NCI-H82 (cell line): ENCODE measurements around the gene FASTKD2.

Source experiments
- DNase-seq: peaks from one replicate; lab custom pipeline; 2025; lab: John Stamatoyannopoulos, UW

The FASTKD2 gene

DNA sequence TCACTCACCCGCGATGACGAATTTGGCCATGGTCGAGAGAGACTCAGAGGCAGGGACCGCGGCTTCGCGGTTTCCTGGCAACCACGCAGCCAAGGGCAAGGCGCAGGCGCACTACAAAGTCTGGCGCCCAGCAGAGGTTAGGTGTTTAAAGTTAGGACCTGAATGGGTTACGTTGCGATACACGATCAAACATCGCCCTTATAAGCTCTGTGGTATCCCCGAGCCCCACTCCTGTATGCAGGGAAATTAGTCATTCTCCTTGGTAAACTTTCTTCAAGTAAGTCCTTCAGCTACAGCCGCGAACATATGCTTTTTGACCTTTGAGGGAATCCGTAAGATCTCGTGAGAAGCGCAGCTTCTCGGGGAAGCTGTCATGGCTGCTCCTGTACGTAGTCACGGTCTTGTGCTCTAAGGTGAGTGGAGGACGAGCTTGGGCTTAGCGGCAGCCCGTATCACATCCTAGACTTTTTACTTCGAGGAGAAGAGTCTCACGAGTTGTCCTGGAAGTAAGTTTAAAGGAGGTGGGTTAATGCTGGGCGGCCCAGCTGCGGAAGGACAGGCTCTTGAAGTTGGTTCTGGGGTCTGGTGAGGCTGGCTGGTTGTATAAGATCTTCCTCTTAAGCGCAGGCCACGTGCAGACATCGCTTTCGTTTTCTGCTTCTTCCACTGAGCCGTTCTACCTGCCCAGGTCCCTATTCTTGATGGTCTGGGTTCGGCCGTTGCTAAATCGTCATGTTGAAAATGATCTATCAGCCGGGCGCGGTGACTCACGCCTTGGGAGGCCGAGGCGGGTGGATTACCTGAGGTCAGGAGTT lies at the start of gene FASTKD2, which contains the start of gene MDH1B:
Gene FASTKD2 (plus strand): TSS at position 365 of the 815 bp plus-strand sequence. CDS start 1,088 bp downstream, outside the sequence.
Gene MDH1B (minus strand): TSS at position 87 of the 815 bp plus-strand sequence. CDS start 57 bp downstream, at position 30.
- peak; percentile 93 for DNase-seq

GRCh38 chr2:206716623-206717022 lies 48.8 kb upstream of the FASTKD2 start:
- peak; percentile 27 for DNase-seq

- DNase-seq, result no peak
Observed at GRCh38 chr2:206718296-206718695, 47.1 kb upstream of the FASTKD2 start, which contains the start of gene DYTN. TSS of gene DYTN (minus strand) at chr2:206718396. CDS start at chr2:206718279, 117 bp downstream.

DNA sequence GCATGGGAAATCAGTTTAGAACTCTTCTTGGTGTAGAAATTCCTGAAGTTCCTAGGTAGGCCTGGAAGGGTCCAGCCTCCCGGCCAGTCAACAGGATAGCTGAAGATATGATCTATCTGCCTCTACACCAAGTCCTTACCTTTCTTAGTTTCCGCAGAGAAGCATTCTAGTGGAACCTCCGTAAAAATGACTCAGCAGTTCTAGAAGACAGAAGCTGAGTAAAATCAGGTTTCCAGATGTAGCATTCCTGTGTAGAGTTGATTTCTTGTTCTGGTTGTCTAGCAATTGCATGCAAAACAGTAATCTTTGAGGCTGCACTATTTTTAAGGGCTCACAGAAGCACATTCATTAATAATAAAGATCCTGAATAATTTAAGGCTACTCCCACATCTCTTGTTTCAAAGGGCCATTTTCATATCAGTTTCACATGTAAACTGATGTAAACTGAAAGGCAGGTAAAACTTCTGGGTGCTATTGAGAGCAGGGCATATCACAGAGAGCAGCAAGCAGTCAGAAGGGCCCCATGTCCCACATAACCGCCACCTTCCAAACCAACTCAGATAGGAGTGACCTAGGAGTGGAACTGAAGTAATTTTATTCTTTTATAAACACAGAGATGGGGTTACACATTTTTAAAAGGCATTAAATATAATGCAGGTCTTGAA lies 44.0 kb upstream of the FASTKD2 start:
- no peak for DNase-seq

DNA sequence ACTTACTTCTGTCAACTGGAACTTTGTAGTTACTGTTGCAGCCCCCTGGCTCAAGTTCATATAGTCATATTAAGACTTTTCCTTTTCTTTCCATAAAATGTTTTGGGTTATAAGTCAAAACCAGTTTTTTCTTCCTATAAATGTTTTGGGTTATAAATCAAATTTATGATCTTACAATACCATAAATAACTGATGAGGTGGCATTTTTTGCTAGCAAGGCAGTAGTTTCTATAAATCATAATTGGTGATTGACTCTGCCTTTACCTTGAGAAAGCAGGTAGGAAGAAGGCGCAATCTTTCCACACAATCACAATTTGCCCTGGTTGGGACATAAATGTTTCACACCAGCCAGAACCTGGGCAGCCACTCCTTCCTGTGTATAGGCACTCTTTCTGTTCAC lies 42.1 kb upstream of the FASTKD2 start:
- DNase-seq, result no peak

DNA sequence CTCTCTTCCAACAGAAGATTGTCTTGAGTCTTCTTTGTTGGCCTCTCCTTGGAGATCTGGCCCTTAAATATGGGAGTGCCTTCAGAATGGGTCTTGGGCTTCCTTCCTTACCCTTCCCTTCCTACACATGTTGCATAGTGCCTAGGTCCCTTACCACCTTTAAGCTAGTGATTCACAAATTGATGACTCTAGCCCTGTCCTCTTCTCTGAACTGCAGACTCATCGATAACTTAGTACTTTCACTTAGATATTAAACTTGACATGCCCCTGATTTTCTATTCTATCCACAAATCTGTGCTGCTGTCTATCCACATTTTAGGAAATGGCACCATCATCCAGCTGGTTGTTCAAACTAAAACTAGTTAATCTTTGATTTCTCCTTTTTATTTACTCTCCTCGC lies 38.1 kb upstream of the FASTKD2 start:
- no peak for DNase-seq

DNA sequence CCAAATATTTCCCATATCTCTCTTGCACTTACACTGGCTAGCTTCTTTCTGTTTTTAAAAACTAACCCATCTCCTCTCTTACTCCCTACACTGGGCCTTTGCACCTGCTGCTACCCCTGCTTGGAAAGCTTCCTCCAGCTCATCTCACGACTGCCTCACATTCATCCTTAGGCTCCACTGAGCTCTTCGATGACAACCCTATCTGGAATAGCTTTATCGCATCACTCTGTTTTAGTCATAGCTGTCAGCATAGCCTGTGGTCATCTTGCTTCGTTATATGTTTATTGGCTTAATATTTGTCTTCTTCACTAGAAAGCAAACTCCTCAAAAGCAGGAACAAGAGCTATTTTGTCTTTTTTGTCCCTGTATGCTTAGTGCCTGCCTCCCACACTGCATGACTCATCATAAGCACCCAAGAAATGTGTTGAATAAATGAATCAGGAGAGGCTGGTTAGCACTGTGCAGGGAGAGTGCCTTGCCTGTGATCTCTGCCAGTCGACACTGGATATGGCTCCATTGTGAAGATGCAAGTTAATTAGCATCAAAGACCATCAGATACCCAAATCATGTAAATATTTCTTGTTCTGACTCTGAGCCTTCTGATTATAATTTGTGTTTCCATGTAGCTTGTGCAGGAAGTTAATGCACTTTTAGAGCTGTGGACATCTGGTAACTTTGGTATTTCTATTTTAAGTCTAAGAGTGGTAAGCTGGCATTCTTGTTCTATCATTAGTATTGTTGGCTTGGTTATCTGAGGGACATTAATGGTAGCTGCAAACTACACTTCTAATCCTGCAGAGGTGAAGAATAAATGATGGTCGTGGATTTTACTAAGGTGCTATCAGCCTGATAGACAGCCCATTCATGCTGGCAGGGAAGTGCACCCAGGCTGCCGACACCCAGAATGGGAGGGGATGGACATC lies 36.9 kb upstream of the FASTKD2 start:
- no peak for DNase-seq

DNA sequence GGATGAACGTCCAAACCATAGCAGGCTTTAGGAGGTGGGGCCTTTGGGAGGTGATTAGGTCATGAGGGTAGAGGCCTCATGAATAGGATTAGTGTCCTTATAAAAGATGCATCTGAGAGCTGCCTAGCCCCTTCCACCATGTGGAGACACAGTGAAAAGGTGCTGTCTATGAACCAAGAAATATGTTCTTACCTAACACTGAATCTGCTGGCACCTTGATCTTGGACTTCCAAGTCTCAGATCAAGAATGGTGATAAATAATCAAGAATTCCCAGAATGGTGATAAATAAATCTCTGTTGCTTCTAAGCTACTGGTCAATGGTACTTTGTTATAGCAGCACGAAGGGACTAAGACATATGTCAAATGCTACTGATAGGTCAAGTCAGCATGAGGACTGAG lies 32.1 kb upstream of the FASTKD2 start:
- DNase-seq, result no peak

DNA sequence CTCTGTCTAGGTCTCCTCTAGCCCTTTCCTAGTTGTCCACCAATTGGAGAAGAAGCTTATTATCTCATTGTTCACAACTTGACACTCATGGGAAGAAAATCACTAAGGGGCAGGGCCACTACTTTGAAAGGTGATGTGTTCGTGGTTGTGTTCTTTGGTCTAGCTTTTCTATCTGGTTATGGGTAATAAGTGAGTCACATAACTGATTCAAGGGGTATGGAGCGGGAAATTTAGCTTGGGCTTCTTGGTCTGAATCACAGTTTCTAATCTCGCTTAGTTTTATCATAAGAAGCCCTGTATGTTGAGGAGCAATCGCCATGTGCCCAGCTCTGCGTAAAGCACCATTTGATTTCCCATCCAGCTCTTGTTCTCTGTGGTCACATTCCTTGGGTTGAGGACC lies 28.5 kb upstream of the FASTKD2 start:
- no peak for DNase-seq

DNA sequence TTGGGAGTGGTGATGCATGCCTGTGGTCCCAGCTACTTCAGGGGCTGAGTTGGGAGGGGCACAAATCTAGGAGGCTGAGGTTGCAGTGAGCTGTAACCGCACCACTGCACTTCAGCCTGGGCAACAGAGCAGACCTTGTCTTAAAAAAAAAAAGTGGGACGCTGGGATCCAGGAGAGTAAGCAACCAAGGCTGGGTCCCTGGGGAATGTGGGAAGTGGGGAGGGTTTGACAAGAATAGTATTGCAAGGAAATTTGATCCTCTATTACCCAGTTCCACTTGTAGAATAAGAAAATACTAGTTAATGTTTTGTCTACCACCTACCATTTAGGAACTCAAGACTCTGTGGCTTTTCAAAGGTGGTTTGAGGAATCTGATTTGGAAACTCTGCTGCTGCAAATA lies 26.1 kb upstream of the FASTKD2 start:
- DNase-seq, result peak; percentile 5

GRCh38 chr2:206740800-206741199 lies 24.6 kb upstream of the FASTKD2 start:
- no peak for DNase-seq

DNA sequence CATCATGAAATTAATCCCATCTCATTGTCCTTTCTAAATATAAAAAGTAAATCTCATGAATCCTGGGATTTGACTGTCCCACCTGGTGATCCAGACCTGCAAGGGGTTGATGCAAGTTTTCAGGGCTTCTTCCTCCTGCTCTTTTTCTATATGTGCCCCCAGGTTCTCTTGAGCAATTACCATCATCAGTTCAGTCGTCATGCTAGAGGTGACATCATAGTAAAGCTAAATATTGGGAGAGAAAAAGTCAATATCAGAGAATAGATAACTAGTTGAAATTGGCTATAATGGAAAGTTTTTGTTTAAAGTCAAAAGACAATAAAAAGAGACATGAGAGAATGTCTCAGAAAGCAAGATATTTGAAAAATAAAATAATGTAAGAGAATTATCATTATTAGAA lies 8.6 kb upstream of the FASTKD2 start:
- no peak for DNase-seq

DNA sequence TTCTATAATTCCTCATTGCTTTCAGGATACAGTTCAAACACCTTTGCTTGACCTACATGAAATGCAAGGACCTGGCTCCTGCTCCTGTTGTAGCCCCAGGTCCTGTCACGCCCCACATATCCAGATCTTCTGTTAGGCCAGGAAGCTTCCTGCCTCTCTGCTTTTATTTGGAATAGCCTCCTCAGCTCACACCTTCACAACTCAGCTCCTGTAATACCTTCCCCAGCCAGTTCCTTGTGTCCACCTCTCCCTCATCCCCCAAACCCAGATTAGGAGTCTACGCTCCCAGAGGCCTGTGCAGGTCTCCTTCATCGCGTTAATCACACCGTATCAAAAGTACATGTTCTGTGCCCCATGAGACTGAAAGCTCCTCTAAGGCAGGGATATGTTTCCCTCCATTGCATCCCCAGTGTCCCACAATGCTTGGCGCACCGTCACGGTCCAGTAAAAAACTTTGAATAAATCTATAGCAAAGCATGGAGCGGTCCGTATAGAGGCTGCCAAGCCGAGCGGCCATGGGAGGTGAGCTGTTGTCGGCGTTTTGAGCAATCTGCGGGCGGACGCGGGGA lies 649 bp upstream of the FASTKD2 start:
- peak; percentile 59 for DNase-seq

- no peak for DNase-seq
Observed at GRCh38 chr2:206766057-206766930, 888 bp downstream of the FASTKD2 start.

GRCh38 chr2:206774871-206775270 lies 9.5 kb downstream of the FASTKD2 start:
- no peak for DNase-seq

DNA sequence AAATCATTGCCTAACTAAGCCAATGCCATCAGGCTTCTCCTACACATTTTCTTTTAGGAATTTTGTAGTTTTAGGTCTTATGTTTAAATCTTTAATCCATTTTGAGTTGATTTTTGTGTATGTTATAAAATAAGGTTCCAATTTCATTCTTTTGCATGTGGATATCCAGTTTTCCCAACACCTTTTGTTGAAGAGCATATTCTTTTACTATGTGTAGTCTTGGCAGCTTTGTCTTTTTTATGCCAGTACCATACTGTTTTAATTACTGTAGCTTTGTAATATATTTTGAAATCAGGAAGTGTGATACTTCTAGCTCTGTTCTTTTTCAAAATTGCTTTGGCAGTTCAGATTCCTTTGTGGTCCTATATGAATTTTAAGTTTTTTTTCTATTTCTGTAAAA lies 11.0 kb downstream of the FASTKD2 start:
- no peak for DNase-seq

DNA sequence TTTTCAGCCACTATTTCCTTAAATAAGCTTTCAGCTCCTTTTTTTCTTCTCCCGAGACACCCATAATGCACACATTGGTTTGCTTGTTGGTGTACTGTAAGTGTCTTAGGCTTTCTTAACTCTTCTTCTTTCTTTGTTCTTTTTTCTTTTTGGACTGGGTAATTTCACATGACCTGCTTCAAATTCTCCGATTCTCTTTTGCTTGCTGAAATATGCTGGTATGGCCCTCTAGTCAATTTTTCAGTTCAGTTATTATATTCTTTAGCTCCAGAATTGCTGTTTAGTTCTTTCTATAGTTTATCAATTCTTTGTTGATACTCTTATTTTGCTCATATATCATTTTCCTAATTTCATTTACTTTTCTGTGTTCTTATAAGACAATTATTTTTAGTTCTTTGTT lies 15.3 kb downstream of the FASTKD2 start:
- no peak for DNase-seq

- peak; percentile 52 for DNase-seq
Observed at GRCh38 chr2:206783718-206784117, 18.3 kb downstream of the FASTKD2 start.

DNA sequence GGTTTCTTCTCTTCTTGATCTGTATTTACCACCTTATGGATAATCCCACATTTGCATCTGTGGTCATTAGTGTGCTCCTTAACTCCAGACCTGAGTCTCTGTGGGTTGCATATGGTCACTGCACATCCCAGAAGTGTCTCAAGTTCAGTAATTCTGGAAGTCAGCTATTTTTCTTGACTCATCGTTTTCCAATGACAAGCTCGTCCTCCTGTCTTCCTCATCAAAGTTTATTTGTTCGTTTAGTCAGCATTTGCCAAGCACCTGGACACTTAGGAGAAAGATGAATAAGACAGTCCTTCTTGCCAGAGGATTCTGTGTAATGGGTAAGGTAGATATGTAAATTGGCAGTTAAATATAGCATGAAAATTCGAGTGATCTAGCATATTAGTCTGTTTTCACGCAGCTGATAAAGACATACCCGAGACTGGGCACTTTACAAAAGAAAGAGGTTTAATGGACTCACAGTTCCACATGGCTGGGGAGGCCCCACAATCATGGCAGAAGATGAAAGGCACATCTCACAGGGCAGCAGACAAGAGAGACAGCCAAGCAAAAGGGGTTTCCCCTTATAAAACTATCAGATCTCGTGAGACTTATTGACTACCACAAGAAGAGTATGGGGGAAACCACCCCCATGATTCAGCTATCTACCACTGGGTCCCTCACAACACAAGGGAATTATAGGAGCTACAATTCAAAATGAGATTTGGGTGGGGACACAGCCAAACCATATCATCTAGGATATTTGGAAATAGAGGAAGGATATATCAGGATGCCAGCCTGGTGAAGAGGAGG lies 19.4 kb downstream of the FASTKD2 start:
- no peak for DNase-seq
